Muscle of leg (tissue), 11 donors: ENCODE results near the gene SEPSECS. TPM values are rescaled to one million over a fixed set of nuclear protein-coding genes. Genes with fewer than 3 reads are reported as not detected.
"Not testable (repeated sequence)": the region's sequence is repeated elsewhere in the genome, so short reads cannot be mapped to it uniquely, and the experiment has no call there.

ENCODE experiments used
- DNase-seq: peaks from one replicate; pipeline ENCODE4 v3.0.0; 2013
- H3K27ac ChIP-seq: one replicate; pipeline ENCODE4 v1.5.1; 2013; ENCODE audit warnings: mild to moderate bottlenecking, low read length, control low read depth
- H3K27me3 ChIP-seq: one replicate; pipeline ENCODE4 v1.6.1; 2013; ENCODE audit warnings: low read length; ENCODE audit not compliant: control insufficient read depth, insufficient read depth
- H3K36me3 ChIP-seq: one replicate; pipeline ENCODE4 v1.6.1; 2013; ENCODE audit warnings: low read length; ENCODE audit not compliant: control insufficient read depth, insufficient read depth
- H3K4me1 ChIP-seq: one replicate; pipeline ENCODE4 v1.6.1; 2013; ENCODE audit warnings: low read length; ENCODE audit not compliant: control insufficient read depth, insufficient read depth
- H3K4me3 ChIP-seq: one replicate; pipeline ENCODE4 v1.5.1; 2013; ENCODE audit warnings: low read length, control low read depth
- H3K9me3 ChIP-seq: replicated peaks from 2 replicates; pipeline ENCODE4 v1.6.1; 2013; ENCODE audit warnings: low read depth, low read length; ENCODE audit not compliant: control insufficient read depth
- WGBS: methylation state at CpG from one replicate; pipeline ENCODE4 v1.1.5; 2013; ENCODE audit warnings: missing lambda C conversion rate; ENCODE audit not compliant: insufficient coverage; 5-methylcytosine and 5-hydroxymethylcytosine counted together
- polyA plus RNA-seq, 8 donors: library from polyadenylated mRNA; unstranded; fragments of 120-200 nt; gene quantifications; one replicate each; pipeline versions ENCODE4 v1.2.1 to v1.2.3, GENCODE V29; 2013; ENCODE audit warnings: inconsistent platforms in 1 of 8, low replicate concordance in 1 of 8; ENCODE audit not compliant: insufficient read length in 8 of 8, insufficient read depth in 1 of 8
- total RNA-seq: library from RNA; stranded (reverse); fragments of 120-200 nt; gene quantifications from one replicate; pipeline ENCODE4 v1.2.4, GENCODE V29; 2013

Gene SEPSECS
- total and polyA plus RNA-seq, 9 donors = 6.1 to 10.8 (median 7.8) TPM

- Histone ChIP-seq H3K27ac (no peak overlapping the region), H3K4me1 (peaks cover 31% of the 10 kb centered on the region), H3K4me3 (no peak overlapping the region), H3K36me3 (no peaks in the 10 kb centered on the region), H3K27me3 (peaks cover 11% of the 10 kb centered on the region), H3K9me3 (no peaks in the 10 kb centered on the region)
- DNase-seq = peak; percentile 65
- 83% methylated on average over 1 of the region's 4 CpGs for WGBS
Observed at GRCh38 chr4:25085671-25086070, 74.6 kb downstream of the SEPSECS start.

- DNase-seq, H3K27ac ChIP-seq, H3K27me3 ChIP-seq, H3K4me3 ChIP-seq, H3K36me3 ChIP-seq, H3K9me3 ChIP-seq: not testable (repeated sequence)
- 100% methylated on average over 1 of the region's 4 CpGs for WGBS
- peaks cover 18% of the 10 kb centered on the region for H3K4me1 ChIP-seq
Observed at GRCh38 chr4:25083441-25083840, 76.8 kb downstream of the SEPSECS start.

- no peaks in the 10 kb centered on the region for H3K9me3 ChIP-seq
- no peak for DNase-seq
- H3K4me3 ChIP-seq = no peak overlapping the region
- H3K27me3 ChIP-seq = no peaks in the 10 kb centered on the region
- WGBS = 73% methylated on average over 6 of the region's 7 CpGs
- H3K36me3 ChIP-seq = no peaks in the 10 kb centered on the region
- no peak overlapping the region for H3K27ac ChIP-seq
- peaks cover 11% of the 10 kb centered on the region for H3K4me1 ChIP-seq
Observed at GRCh38 chr4:25081866-25082471, 78.3 kb downstream of the SEPSECS start.

- no peak for DNase-seq
- H3K36me3 ChIP-seq = no peaks in the 10 kb centered on the region
- no peaks in the 10 kb centered on the region for H3K9me3 ChIP-seq
- H3K4me3 ChIP-seq = no peak overlapping the region
- H3K27ac ChIP-seq = no peak overlapping the region
- WGBS = no CpG with 5 or more reads among the region's 1 CpG
- H3K4me1 ChIP-seq = peaks cover 10% of the 10 kb centered on the region
- H3K27me3 ChIP-seq = no peaks in the 10 kb centered on the region
Observed at GRCh38 chr4:25080571-25080970, 79.7 kb downstream of the SEPSECS start.

- DNase-seq = no peak
- H3K9me3 ChIP-seq = no peaks in the 10 kb centered on the region
- peaks cover 8% of the 10 kb centered on the region for H3K4me1 ChIP-seq
- H3K4me3 ChIP-seq = no peak overlapping the region
- H3K36me3 ChIP-seq = no peaks in the 10 kb centered on the region
- H3K27ac ChIP-seq = no peak overlapping the region
- H3K27me3 ChIP-seq = no peaks in the 10 kb centered on the region
- 77% methylated on average over 3 of the region's 4 CpGs for WGBS
Observed at GRCh38 chr4:25078523-25078922, 81.7 kb downstream of the SEPSECS start.

- DNase-seq = peak; percentile 62
Observed at GRCh38 chr4:25076625-25077398, 83.4 kb downstream of the SEPSECS start.

GRCh38 chr4:25075851-25076250 is 84.4 kb downstream of the SEPSECS start:
- H3K27me3 ChIP-seq = no peaks in the 10 kb centered on the region
- no peak overlapping the region for H3K4me3 ChIP-seq
- WGBS = 89% methylated on average over 1 of the region's 4 CpGs
- DNase-seq = no peak
- no peaks in the 10 kb centered on the region for H3K9me3 ChIP-seq
- no peak overlapping the region for H3K27ac ChIP-seq
- H3K36me3 ChIP-seq = no peaks in the 10 kb centered on the region
- H3K4me1 ChIP-seq = peaks cover 8% of the 10 kb centered on the region

More at GRCh38 chr4:25076625-25077398, 83.4 kb downstream of the SEPSECS start:
- Histone ChIP-seq H3K4me3 (no peak overlapping the region), H3K4me1 (peaks cover 8% of the 10 kb centered on the region), H3K27me3 (no peaks in the 10 kb centered on the region), H3K9me3 (no peaks in the 10 kb centered on the region), H3K27ac (no peak overlapping the region), H3K36me3 (no peaks in the 10 kb centered on the region)
- 25% methylated on average over 1 of the region's 3 CpGs for WGBS

GRCh38 chr4:25075129-25075528 is 85.1 kb downstream of the SEPSECS start:
- H3K9me3 ChIP-seq = no peaks in the 10 kb centered on the region
- no peak overlapping the region for H3K27ac ChIP-seq
- no peak for DNase-seq
- no peaks in the 10 kb centered on the region for H3K27me3 ChIP-seq
- no peaks in the 10 kb centered on the region for H3K36me3 ChIP-seq
- 50% methylated on average over 7 of the region's 11 CpGs for WGBS
- H3K4me3 ChIP-seq = no peak overlapping the region
- peaks cover 8% of the 10 kb centered on the region for H3K4me1 ChIP-seq

GRCh38 chr4:25070545-25070944 is 89.7 kb downstream of the SEPSECS start:
- Histone ChIP-seq H3K4me1 (no peaks in the 10 kb centered on the region), H3K36me3 (no peaks in the 10 kb centered on the region), H3K4me3 (no peak overlapping the region), H3K27ac (no peak overlapping the region), H3K27me3 (no peaks in the 10 kb centered on the region), H3K9me3 (no peaks in the 10 kb centered on the region)
- 53% methylated on average over 2 of the region's 3 CpGs for WGBS
- DNase-seq = no peak
